A673 (cell line): ENCODE measurements around the gene CX3CL1. TPM values are rescaled to one million over a fixed set of nuclear protein-coding genes. Genes with fewer than 3 reads are reported as not detected.

ENCODE experiments used
- BruUV-seq: library from RNA; stranded (reverse); fragments of 400-500 nt; replicated peaks from 2 replicates; lab custom pipeline; 2021; lab: Mats Ljungman, UMichigan
- CTCF ChIA-PET: fragments of 300-600 bp; sonication (Branson Sonifier 250); formaldehyde crosslinking; loops from one replicate; lab custom pipeline; 2022; ENCODE audit warnings: antibody characterized with exemption; lab: Charles Lee
- POLR2A ChIA-PET: fragments of 300-600 bp; sonication (Branson Sonifier 250); formaldehyde crosslinking; loops from one replicate; lab custom pipeline; 2022; ENCODE audit warnings: antibody characterized with exemption; ENCODE audit not compliant: low non-redundant PET; lab: Charles Lee
- DNase-seq: peaks from one replicate; pipeline ENCODE4 v3.0.0-alpha.2; 2015; ENCODE audit warnings: low spot score
- H3K27ac ChIP-seq: fragments of 200-600 bp; sonication (generic); 2 replicates; pipeline ENCODE4 v1.5.1; 2016; ENCODE audit warnings: mixed run types, low read depth, mild to moderate bottlenecking, mixed read lengths, antibody characterized with exemption, low read length; ENCODE audit not compliant: poor library complexity, severe bottlenecking
- H3K27me3 ChIP-seq: fragments of 200-600 bp; sonication (generic); replicated peaks from 2 replicates; pipeline ENCODE4 v1.6.1; 2017; ENCODE audit warnings: mixed run types, low read depth, mild to moderate bottlenecking, mixed read lengths, antibody characterized with exemption, low read length; ENCODE audit not compliant: insufficient read depth, poor library complexity
- H3K36me3 ChIP-seq: fragments of 200-600 bp; sonication (generic); 2 replicates; pipeline ENCODE4 v1.6.1; 2016; ENCODE audit warnings: mixed run types, mild to moderate bottlenecking, mixed read lengths, antibody characterized with exemption, low read length; ENCODE audit not compliant: insufficient read depth, poor library complexity, severe bottlenecking
- H3K4me1 ChIP-seq: fragments of 200-600 bp; sonication (generic); 2 replicates; pipeline ENCODE4 v1.6.1; 2017; ENCODE audit warnings: mixed run types, mild to moderate bottlenecking, mixed read lengths, antibody characterized with exemption, low read length; ENCODE audit not compliant: insufficient read depth, poor library complexity, severe bottlenecking
- H3K4me3 ChIP-seq: fragments of 200-600 bp; sonication (generic); 2 replicates; pipeline ENCODE4 v1.5.1; 2016; ENCODE audit warnings: low read depth, mixed run types, mild to moderate bottlenecking, mixed read lengths, low read length; ENCODE audit not compliant: poor library complexity, severe bottlenecking
- H3K9me3 ChIP-seq: fragments of 200-600 bp; sonication (generic); 2 replicates; pipeline ENCODE4 v1.6.1; 2016; ENCODE audit warnings: mixed run types, low read depth, mild to moderate bottlenecking, mixed read lengths, antibody characterized with exemption, low read length; ENCODE audit not compliant: poor library complexity, severe bottlenecking
- CTCF ChIP-seq: fragments of 300-800, 200-600 bp; sonication (generic); conservative IDR thresholded peaks from 2 replicates; pipeline ENCODE4 v1.5.1; 2017; ENCODE audit warnings: low read depth, mild to moderate bottlenecking, antibody characterized with exemption, low read length, moderate library complexity, mixed read lengths
- EZH2 ChIP-seq: fragments of 200-600 bp; sonication (generic); IDR thresholded peaks from 2 replicates; pipeline ENCODE4 v1.6.1; 2017; ENCODE audit warnings: borderline replicate concordance, low read depth, mild to moderate bottlenecking, mixed read lengths, antibody characterized with exemption, low read length; ENCODE audit not compliant: poor library complexity, severe bottlenecking
- intact Hi-C: fragments of 100-400 bp; cut with micrococcal nuclease; formaldehyde crosslinking; loops from one replicate; pipeline ENCODE4 v1.10.0; 2022; ENCODE audit not compliant: unreplicated experiment
- total RNA-seq: library from RNA; stranded (reverse); gene quantifications from 2 replicates; pipeline ENCODE4 v1.2.3, GENCODE V29; 2021

The CX3CL1 gene
- total RNA-seq, 1 experiment from 2014 or later: not detected

GRCh38 chr16:57329718-57330327 lies 42.5 kb upstream of the CX3CL1 start:
- H3K36me3 ChIP-seq: no peaks in the 10 kb centered on the region
- CTCF ChIA-PET: no interaction called here
- no peak overlapping the region for H3K4me3 ChIP-seq
- TF ChIP-seq CTCF (no peak), EZH2 (no peak)
- peaks cover 9% of the 10 kb centered on the region for H3K27me3 ChIP-seq
- no peak for DNase-seq
- H3K4me1 ChIP-seq: no peaks in the 10 kb centered on the region
- BruUV-seq: no TSS peak
- intact Hi-C loops: no loop called here
- H3K9me3 ChIP-seq: no peaks in the 10 kb centered on the region
- POLR2A ChIA-PET: no interaction called here
- H3K27ac ChIP-seq: no peak overlapping the region

- peaks cover 9% of the 10 kb centered on the region for H3K27me3 ChIP-seq
- H3K4me3 ChIP-seq: no peak overlapping the region
- ChIA-PET CTCF (no interaction called here), POLR2A (no interaction called here)
- no peak overlapping the region for H3K27ac ChIP-seq
- no peaks in the 10 kb centered on the region for H3K4me1 ChIP-seq
- H3K9me3 ChIP-seq: no peaks in the 10 kb centered on the region
- intact Hi-C loops: no loop called here
- TF ChIP-seq EZH2 (no peak), CTCF (no peak)
- no peak for DNase-seq
- no TSS peak for BruUV-seq
- H3K36me3 ChIP-seq: no peaks in the 10 kb centered on the region
Observed at GRCh38 chr16:57331355-57331754, 40.9 kb upstream of the CX3CL1 start.

GRCh38 chr16:57333402-57333801 lies 38.9 kb upstream of the CX3CL1 start:
- H3K27ac ChIP-seq: no peak overlapping the region
- H3K36me3 ChIP-seq: no peaks in the 10 kb centered on the region
- peaks cover 9% of the 10 kb centered on the region for H3K27me3 ChIP-seq
- no peak overlapping the region for H3K4me3 ChIP-seq
- BruUV-seq: no TSS peak
- intact Hi-C loops: no loop called here
- ChIA-PET CTCF (no interaction called here), POLR2A (no interaction called here)
- no peaks in the 10 kb centered on the region for H3K4me1 ChIP-seq
- no peak for DNase-seq
- peaks cover 7% of the 10 kb centered on the region for H3K9me3 ChIP-seq
- no peak for TF ChIP-seq CTCF
- no peak for TF ChIP-seq EZH2
